Spleen (tissue), 7 donors: ENCODE data around the gene KCND2.

Source experiments
- POLR2A ChIP-seq, 3 donors: fragments of 450-650 bp; IDR thresholded peaks; one replicate each; pipeline ENCODE4 v1.5.1; 2017; ENCODE audit warnings: antibody characterized with exemption in 3 of 3, mild to moderate bottlenecking in 1 of 3
- TF ChIP-seq, protein P1 (sequence below), 11 experiments: fragments of 200-600 bp in 7 of 11; fragments of 450-650 bp in 4 of 11; sonication (generic) in 4 of 11; IDR thresholded peaks in 8 of 11; conservative IDR thresholded peaks in 3 of 11; 1 replicate in 7 of 11; 2 replicates in 4 of 11; pipeline versions ENCODE4 v1.4.0 to v1.8.0; 2016 to 2021; ENCODE audit warnings: antibody characterized with exemption in 11 of 11, inconsistent platforms in 4 of 11, mild to moderate bottlenecking in 1 of 11
- donor health status: DM: no; HTN: no; CAD: no; lungs with moderate emphysema.
- donor health status: DM: no; HTN: no; CAD: no.
- donor health status: DM: no; HTN: no; CAD: no.

DNA sequence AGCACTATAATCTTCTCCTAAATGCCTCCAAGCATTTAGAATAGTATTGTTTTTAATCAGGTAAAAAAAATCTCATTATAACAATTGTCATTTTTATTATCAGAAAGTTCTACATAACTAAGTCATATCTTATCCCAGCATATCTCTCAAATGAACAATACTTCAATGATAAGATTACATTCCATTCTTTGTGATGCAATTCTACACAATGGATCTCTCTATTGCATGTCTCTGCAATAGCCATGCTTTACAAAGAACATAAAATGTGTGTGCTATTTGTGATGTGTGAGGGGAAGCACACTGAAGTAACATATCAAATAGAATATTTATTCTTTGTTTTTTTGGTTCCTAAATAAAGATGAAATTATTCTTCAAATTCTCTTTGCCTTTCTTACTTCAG, 389.3 kb downstream of the KCND2 start:
- TF ChIP-seq, protein P1, sequence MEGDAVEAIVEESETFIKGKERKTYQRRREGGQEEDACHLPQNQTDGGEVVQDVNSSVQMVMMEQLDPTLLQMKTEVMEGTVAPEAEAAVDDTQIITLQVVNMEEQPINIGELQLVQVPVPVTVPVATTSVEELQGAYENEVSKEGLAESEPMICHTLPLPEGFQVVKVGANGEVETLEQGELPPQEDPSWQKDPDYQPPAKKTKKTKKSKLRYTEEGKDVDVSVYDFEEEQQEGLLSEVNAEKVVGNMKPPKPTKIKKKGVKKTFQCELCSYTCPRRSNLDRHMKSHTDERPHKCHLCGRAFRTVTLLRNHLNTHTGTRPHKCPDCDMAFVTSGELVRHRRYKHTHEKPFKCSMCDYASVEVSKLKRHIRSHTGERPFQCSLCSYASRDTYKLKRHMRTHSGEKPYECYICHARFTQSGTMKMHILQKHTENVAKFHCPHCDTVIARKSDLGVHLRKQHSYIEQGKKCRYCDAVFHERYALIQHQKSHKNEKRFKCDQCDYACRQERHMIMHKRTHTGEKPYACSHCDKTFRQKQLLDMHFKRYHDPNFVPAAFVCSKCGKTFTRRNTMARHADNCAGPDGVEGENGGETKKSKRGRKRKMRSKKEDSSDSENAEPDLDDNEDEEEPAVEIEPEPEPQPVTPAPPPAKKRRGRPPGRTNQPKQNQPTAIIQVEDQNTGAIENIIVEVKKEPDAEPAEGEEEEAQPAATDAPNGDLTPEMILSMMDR (IDR thresholded peaks at IDR 0.05 in 8 of 11, conservative IDR thresholded peaks at IDR 0.05 in 3 of 11), result no peak
- no peak for TF ChIP-seq POLR2A (IDR thresholded peaks at IDR 0.05)
